ENCODE measurements around the gene PSTPIP1.

PSTPIP1 gene

DNA sequence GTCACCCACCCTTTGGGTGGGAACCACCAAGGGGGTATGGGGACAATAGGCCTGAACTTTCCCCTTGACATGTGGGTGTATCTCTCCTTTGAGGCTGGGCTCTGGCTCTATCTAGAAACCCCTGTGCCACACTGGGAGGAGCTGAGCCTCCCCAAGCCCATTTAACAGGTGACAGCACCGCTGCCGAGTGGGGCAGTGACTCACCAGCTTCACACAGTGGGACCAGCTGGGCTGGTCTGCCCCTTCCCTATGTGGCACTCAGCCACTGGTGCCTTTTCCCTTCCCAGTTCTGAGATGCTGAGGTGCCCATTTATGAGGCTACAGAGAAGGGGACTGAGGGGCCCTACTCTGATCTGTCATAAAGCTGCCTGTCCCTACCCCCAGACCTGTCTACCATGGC, 5.1 kb downstream of the PSTPIP1 start:
- no peak for DNase-seq (ENCODE audit: low read depth)

DNA sequence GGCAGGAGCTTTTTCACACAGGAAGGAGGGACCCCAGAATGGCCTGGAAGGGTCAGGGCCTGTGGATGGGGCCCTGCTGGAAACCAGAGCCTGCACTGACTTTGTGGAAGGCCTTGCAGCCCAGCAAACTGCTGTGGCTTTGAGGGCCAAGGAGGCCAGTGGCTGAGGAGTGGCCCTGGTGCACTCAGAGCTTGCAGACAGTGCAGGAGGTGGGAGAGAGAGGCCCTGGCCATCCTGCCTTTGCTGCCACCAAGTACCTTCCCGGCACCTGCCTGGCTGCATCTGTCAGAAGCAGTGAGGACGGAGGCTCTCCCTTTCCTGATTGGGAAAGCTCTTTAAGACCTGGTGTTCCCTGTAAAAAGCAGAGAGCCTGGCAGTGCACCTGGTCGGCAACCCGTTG, 6.4 kb downstream of the PSTPIP1 start:
- no peak for DNase-seq (ENCODE audit: low read depth)

DNA sequence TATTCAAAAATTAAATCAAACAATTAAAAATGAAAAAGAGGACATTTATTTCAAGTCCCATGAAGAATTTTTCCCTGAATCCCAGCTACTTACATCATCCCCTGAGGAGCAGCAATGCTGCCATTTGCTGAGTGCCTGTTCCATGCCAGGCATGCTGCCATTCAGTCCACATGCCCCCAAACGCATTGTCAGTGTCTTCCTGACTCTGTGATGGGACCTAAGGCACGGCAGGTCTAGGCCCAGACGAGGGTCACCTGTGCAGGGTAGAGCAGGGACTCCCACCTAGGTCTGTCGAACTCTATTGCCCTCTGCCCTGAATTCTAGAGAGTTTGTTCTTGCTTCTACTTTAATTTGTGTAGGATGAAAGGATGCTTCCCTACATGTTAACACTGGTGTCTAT, 7.0 kb downstream of the PSTPIP1 start:
- no peak for DNase-seq (ENCODE audit: low read depth)

GRCh38 chr15:77002436-77002835, 7.5 kb downstream of the PSTPIP1 start:
- no peak for DNase-seq (ENCODE audit: low read depth)

DNA sequence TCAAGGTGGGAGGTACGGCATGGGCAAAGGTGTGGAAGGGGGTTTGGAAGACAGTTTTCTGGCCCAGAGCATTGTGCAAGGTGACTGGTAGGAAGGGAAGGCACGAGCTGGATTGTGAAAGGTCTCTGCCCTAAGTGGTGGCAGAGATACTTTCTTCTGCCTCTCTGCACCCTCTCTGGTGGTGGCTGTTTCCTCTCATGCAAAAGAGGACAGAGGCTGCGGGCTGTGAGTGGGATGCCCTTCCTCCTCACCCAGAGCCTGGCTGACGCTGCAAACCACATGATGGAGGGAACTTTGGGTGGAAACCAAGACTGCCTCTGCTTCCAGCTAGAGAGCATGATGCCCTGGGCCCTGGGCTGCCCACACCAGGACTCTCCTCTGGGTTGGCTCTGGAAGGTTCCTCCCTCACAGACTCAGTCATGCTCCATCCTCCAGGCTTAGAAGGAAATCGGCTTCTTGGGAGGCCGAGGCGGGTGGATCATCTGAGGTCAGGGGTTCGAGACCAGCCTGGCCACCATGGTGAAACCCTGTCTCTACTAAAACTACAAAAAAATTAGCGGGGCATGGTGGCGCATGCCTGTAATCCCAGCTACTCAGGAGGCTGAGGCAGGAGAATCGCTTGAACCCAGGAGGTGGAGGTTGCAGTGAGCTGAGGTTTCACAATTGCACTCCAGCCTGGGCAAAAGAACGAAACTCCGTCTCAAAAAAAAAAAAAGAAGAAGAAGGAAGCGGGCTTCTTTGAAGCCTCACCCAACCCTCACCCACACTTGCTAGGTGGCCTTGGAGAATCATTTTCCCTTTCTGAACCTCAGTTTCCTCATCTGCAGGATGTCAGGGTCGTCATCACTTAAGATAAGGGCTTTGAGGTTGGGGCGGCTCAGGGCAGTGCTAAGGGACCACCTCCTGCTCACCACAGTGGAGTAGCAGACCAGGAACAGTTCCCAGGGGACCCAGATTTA, 8.3 kb downstream of the PSTPIP1 start:
- no peak for DNase-seq (ENCODE audit: low read depth)

GRCh38 chr15:77004189-77004588, 9.3 kb downstream of the PSTPIP1 start:
- no peak for DNase-seq (ENCODE audit: low read depth)

DNA sequence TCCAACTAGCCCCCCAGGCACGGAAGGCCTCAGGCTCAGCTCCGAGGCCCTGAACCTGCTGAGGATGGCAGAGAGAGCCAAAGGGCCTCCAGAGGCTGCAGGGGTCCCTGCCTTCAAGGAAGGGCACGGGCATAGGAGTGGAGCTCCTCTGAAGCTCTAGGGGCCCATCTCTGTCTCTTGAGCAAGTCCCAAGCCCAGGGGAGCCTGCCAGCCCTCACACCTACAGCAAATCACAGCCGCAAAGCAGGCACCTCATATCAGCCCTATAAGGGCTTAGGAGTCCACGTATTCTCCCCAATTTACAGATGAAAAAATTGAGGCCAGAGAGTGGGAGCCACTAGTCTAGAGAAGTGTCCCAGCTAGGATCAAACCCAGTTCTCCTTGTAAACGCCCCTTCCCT, 14.2 kb downstream of the PSTPIP1 start:
- no peak for DNase-seq (ENCODE audit: low read depth)

DNA sequence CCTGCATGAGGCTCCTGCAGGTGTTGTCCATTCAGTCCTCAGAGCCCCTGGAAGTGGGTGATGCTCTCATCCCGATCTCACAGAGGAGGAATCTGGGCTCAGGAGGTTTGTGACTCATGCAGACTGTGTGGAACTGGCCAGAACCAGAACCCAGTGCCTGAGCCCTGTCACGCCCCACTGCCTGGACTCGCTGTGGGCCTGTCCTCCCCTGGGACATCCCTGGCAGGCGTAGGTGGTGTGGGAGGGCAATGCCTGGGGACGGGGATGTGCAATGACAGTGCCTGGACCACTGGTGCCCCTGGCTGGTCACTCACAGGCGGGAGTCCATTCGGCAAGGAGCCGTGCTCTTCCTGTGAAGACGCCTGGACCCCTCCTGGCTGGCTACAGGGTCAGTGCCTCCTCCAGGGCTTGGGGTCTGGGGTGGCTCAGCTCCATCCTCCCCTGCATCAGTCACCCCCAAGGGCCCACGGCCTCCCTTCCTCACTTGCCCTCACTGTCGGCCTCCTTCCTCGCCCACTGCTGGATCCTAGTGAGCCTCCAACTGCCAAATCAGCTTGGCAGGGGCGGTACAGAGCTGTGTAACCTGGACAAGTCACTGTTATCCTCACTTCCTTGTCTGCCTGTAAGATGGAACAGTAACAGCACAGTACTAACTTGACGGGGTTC, 14.9 kb downstream of the PSTPIP1 start:
- DNase-seq (ENCODE audit: low read depth) = no peak

GRCh38 chr15:77010312-77010686, 15.4 kb downstream of the PSTPIP1 start:
- no peak for DNase-seq (ENCODE audit: low read depth)

GRCh38 chr15:77010857-77011256, 15.9 kb downstream of the PSTPIP1 start:
- DNase-seq (ENCODE audit: low read depth) = no peak

DNA sequence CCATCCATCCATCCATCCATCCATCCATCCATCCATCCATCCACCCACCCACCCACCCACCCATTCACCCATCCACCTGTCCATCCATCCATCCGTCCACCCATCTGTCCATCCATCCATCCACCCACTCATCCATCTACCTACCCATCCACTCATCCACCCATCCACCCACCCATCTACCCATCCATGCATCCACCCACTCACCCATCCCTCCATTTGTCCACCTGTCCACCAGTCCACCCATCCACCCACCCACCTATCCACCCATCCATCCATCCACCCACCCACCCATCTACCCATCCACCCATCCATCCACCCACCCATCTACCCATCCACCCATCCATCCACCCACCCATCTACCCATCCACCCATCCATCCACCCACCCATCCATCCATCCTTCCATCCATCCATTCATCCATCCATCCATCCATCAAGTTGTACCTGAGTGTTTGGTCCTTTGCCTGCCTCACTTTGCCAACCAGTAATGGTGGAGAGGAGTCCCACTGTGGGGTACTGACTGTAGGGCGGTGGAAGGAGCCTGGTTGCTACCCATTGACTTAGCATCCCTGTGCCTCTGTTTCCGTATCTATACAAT, 17.3 kb downstream of the PSTPIP1 start:
- DNase-seq (ENCODE audit: low read depth) = no peak

DNA sequence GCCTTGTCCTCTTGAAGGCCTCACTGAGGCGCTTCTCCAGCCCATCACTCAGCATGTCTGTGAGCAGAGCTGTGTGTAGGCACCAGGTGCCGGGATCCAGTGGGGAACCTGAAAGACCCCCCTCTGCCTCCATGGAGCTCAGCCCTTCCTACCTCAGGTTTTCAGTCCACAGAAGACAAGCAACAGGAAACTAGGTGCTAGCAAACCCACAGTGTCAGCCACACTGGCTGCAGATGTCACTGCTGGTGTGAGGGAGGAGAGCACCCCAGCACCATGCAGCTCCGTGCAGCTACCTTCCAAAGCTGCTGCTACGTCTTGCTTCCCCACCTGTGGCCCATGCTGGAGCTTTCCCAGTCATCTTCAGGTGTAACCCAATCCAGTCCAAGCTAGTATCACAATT, 17.9 kb downstream of the PSTPIP1 start:
- DNase-seq (ENCODE audit: low read depth) = no peak

DNA sequence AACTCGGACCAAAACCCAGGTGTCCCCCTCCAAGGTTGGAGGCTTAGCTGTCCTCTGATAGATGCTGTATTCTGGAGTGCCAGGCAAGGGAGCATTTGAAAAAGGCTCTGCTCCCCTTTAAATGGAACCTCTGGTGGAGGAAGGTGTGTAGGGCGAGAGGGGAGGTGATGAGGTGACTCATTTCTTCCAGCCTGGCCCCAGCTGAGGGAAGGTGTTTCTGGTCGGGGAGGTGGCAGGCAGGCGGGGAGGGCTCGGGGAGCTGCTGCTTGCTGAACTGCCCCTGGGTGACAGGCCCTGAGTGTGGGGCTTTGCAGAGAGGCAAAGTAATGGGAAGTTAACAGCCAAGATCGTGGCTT, 18.8 kb downstream of the PSTPIP1 start:
- no peak for DNase-seq (ENCODE audit: low read depth)

- DNase-seq (ENCODE audit: low read depth) = no peak
These were observed 19.5 kb downstream of the PSTPIP1 start for GRCh38 chr15:77014132-77015081.

DNA sequence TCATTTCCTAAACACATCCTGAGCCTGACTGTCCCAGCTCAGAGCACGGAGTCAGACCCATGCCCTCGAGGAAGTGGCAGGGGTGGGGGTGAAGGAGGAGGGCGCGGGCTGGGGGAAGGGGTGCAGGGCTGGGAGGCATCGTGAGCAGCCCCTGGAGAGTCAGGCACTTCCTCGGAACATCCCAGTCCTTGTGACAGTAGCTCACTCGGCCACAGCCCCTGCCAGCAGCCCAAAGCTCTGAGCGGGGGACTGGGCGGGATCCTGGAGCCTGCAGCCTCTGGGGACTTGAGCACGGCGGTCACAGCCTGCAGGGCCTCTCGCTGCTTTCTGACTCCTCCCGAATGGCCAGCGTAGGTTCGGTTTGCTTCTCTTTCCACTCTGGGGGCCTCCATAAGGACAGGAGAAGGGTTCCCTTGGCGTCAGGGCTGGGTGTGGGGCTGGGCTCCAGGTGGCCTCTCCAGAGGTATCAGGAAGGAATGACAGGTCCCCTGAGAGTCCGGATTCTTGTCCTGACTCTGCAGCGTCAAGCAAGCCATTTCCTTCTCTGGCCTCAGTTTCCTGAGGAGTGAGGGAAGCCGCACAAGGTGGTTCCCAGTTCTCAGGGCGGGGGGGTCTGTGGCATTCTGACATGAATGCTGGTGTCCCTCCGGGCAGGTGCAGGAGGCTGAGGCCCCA, 20.9 kb downstream of the PSTPIP1 start:
- DNase-seq (ENCODE audit: low read depth) = no peak

GRCh38 chr15:77016321-77016695, 21.4 kb downstream of the PSTPIP1 start:
- DNase-seq (ENCODE audit: low read depth) = no peak

- DNase-seq (ENCODE audit: low read depth) = no peak
These were observed 22.2 kb downstream of the PSTPIP1 start for GRCh38 chr15:77017091-77017660.

DNA sequence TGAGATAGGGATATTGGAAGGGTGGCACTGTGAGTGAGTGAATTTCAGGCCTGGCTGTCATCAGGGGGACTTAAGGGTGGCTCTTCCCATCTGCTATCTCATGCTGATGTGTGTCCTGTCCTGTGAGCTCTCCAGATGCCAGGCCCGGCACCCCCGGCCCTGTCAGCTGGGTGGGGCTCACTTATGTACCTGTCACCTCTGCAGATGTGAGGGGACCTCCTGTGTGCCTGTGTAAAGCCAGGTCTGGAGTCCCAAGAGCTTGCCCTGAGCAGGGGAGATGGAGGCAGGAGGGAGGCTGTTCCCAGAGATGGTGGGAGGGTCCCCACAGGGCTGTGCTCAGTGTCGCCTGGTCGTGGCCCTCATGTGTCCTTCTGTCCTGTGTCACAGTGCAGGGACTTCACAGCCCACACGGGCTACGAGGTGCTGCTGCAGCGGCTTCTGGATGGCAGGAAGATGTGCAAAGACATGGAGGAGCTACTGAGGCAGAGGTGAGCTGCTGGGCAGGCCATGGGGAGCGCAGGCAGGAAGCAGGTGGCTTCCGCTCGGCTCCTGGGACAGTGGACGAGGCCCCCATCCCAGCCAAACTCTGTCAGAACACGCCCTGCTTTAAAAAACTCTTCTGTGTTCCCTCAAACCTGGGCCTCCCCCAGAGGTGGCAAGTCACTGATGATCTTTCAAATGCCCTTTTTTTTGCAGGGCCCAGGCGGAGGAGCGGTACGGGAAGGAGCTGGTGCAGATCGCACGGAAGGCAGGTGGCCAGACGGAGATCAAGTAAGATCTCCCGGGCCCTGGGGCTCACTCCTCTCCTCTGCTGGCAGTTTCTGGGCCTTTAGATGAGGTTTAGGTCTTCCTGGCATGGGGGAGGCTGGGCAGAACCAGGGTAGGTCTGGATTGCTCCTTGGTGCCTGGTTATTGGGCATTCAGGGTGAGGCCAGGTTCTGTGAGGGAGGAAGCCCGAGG, 23.1 kb downstream of the PSTPIP1 start:
- DNase-seq (ENCODE audit: low read depth) = no peak

- DNase-seq (ENCODE audit: low read depth) = no peak
These were observed 24.0 kb downstream of the PSTPIP1 start for GRCh38 chr15:77018796-77019505.
